ENCODE results near the gene HOXD10.

DNA sequence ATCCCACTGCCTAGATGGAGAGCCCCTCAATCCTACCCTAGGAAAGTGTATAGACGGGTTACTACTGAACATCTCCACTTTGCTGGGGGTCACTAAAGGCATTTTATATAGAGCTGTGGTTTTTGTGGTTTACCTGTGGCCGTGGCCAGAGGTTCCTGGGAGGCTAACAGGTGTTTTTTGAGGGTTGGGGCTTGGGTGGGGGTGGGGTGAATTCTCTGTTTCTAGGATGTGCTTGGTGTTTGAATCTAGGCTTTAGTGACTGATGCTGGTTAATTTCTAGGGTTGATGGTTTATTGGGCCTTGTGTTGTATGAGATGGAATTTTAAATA, 20.6 kb downstream of the HOXD10 start:
- no peak for TF ChIP-seq POLR2A (IDR thresholded peaks at IDR 0.05; ENCODE audit: extremely low read depth, insufficient read length)
- TF ChIP-seq, protein P1, sequence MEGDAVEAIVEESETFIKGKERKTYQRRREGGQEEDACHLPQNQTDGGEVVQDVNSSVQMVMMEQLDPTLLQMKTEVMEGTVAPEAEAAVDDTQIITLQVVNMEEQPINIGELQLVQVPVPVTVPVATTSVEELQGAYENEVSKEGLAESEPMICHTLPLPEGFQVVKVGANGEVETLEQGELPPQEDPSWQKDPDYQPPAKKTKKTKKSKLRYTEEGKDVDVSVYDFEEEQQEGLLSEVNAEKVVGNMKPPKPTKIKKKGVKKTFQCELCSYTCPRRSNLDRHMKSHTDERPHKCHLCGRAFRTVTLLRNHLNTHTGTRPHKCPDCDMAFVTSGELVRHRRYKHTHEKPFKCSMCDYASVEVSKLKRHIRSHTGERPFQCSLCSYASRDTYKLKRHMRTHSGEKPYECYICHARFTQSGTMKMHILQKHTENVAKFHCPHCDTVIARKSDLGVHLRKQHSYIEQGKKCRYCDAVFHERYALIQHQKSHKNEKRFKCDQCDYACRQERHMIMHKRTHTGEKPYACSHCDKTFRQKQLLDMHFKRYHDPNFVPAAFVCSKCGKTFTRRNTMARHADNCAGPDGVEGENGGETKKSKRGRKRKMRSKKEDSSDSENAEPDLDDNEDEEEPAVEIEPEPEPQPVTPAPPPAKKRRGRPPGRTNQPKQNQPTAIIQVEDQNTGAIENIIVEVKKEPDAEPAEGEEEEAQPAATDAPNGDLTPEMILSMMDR (IDR thresholded peaks at IDR 0.05; ENCODE audit: low read depth, low read length): no peak

Data from NB4 (cell line).